SU-DHL-6 (cell line): ENCODE data around the gene SRSF7.

Experiments
- H2AFZ ChIP-seq: fragments of 200-600 bp; sonication (generic); 2 replicates; pipeline ENCODE4 v1.6.1; 2014; ENCODE audit warnings: low read depth, mild to moderate bottlenecking, moderate library complexity, mixed read lengths, antibody characterized with exemption, low read length; ENCODE audit not compliant: severe bottlenecking
- H3F3A ChIP-seq: fragments of 200-600 bp; shearing (Covaris generic); 2 replicates; pipeline ENCODE4 v1.6.0; 2016; ENCODE audit warnings: antibody characterized with exemption, mild to moderate bottlenecking; ENCODE audit not compliant: insufficient read depth
- H3K27ac ChIP-seq: fragments of 200-600 bp; sonication (generic); 2 replicates; pipeline ENCODE4 v1.5.1; 2016; ENCODE audit warnings: low read depth, mild to moderate bottlenecking, low read length, moderate library complexity, mixed read lengths
- H3K27me3 ChIP-seq: fragments of 200-600 bp; sonication (generic), shearing (Covaris generic); 2 replicates; pipeline ENCODE4 v1.6.0; 2014; ENCODE audit warnings: mild to moderate bottlenecking, low read length
- H3K36me3 ChIP-seq: fragments of 200-600 bp; sonication (generic); 2 replicates; pipeline ENCODE4 v1.6.1; 2014; ENCODE audit warnings: mild to moderate bottlenecking, low read length, mixed read lengths
- H3K4me2 ChIP-seq: fragments of 300-600, 200-600 bp; shearing (Covaris generic), sonication (generic); 2 replicates; pipeline ENCODE4 v1.6.0; 2014; ENCODE audit warnings: low read length, low read depth, mild to moderate bottlenecking; ENCODE audit not compliant: poor library complexity, severe bottlenecking
- H3K4me3 ChIP-seq: fragments of 200-600 bp; sonication (generic); 2 replicates; pipeline ENCODE4 v1.5.1; 2014; ENCODE audit warnings: antibody characterized with exemption, low read length, mild to moderate bottlenecking, mixed read lengths; ENCODE audit not compliant: insufficient read depth, poor library complexity, severe bottlenecking
- H3K79me2 ChIP-seq: fragments of 200-600 bp; sonication (generic); 2 replicates; pipeline ENCODE4 v1.6.1; 2014; ENCODE audit warnings: mild to moderate bottlenecking, low read length, moderate library complexity; ENCODE audit not compliant: insufficient read depth
- H3K9ac ChIP-seq: fragments of 200-600 bp; sonication (generic); 2 replicates; pipeline ENCODE4 v1.7.0; 2014; ENCODE audit warnings: mild to moderate bottlenecking, low read length
- H3K9me2 ChIP-seq: fragments of 200-600 bp; sonication (generic); replicated peaks from 2 replicates; pipeline ENCODE4 v1.6.1; 2014; ENCODE audit warnings: low read length; ENCODE audit not compliant: insufficient read depth
- H3K9me3 ChIP-seq: fragments of 200-600 bp; sonication (generic); 2 replicates; pipeline ENCODE4 v1.6.1; 2014; ENCODE audit warnings: low read length, mixed read lengths; ENCODE audit not compliant: insufficient read depth
- H4K20me1 ChIP-seq: fragments of 200-600 bp; sonication (generic); 2 replicates; pipeline ENCODE4 v1.6.1; 2014; ENCODE audit warnings: low read depth, mild to moderate bottlenecking, antibody characterized with exemption, low read length, moderate library complexity, mixed read lengths
- CTCF ChIP-seq: fragments of 200-600 bp; sonication (generic); IDR thresholded peaks from one replicate; pipeline ENCODE4 v1.5.1; 2017; ENCODE audit warnings: antibody characterized with exemption, mild to moderate bottlenecking, low read length, moderate library complexity; ENCODE audit not compliant: insufficient read depth, poor library complexity, severe bottlenecking
- EZH2phosphoT487 ChIP-seq: fragments of 200-600 bp; sonication (generic), shearing (Covaris generic); conservative IDR thresholded peaks from 2 replicates; pipeline ENCODE4 v1.6.1; 2018; ENCODE audit warnings: mild to moderate bottlenecking, antibody characterized with exemption, low read length, moderate library complexity, mixed read lengths

SRSF7 gene

GRCh38 chr2:38754506-38754905, 3.3 kb upstream of the SRSF7 start:
- Histone ChIP-seq H3K27ac (no peak overlapping the region), H3K9me2 (no peaks in the 10 kb centered on the region), H3K27me3 (no peaks in the 10 kb centered on the region), H3K4me2 (peak overlapping the region; percentile 63), H3K9ac (peak overlapping the region; percentile 15; the same call in 1 of the 2 replicates), H3K36me3 (peaks cover 7% of the 10 kb centered on the region), H2AFZ (no peak overlapping the region), H3F3A (peaks cover 13% of the 10 kb centered on the region), H3K79me2 (peaks cover 17% of the 10 kb centered on the region), H4K20me1 (peaks cover 7% of the 10 kb centered on the region), H3K4me3 (no peak overlapping the region), H3K9me3 (no peaks in the 10 kb centered on the region)
- TF ChIP-seq EZH2phosphoT487 = no peak
- TF ChIP-seq CTCF = no peak

GRCh38 chr2:38754049-38754448, 2.9 kb upstream of the SRSF7 start:
- H3K9ac ChIP-seq = peak overlapping the region; percentile 15
- peaks cover 12% of the 10 kb centered on the region for H3K36me3 ChIP-seq
- peak overlapping the region; percentile 63 for H3K4me2 ChIP-seq
- H3K4me3 ChIP-seq = no peak overlapping the region
- H3F3A ChIP-seq = peaks cover 16% of the 10 kb centered on the region
- peaks cover 11% of the 10 kb centered on the region for H4K20me1 ChIP-seq
- peak overlapping the region; percentile 79 for H2AFZ ChIP-seq
- peaks cover 22% of the 10 kb centered on the region for H3K79me2 ChIP-seq
- no peak overlapping the region for H3K27ac ChIP-seq
- no peaks in the 10 kb centered on the region for H3K27me3 ChIP-seq
- no peak for TF ChIP-seq CTCF
- H3K9me3 ChIP-seq = no peaks in the 10 kb centered on the region
- H3K9me2 ChIP-seq = no peaks in the 10 kb centered on the region

- peak overlapping the region; percentile 93 for H2AFZ ChIP-seq
- H4K20me1 ChIP-seq = peaks cover 33% of the 10 kb centered on the region
- TF ChIP-seq CTCF = no peak
- no peak for TF ChIP-seq EZH2phosphoT487
- peaks cover 38% of the 10 kb centered on the region for H3F3A ChIP-seq
- peak overlapping the region; percentile 83 for H3K4me2 ChIP-seq
- H3K9me3 ChIP-seq = no peaks in the 10 kb centered on the region
- no peaks in the 10 kb centered on the region for H3K9me2 ChIP-seq
- peak overlapping the region; percentile 97 for H3K9ac ChIP-seq
- peak overlapping the region; percentile 93 for H3K4me3 ChIP-seq
- peak overlapping the region; percentile 28 for H3K27ac ChIP-seq
- peaks cover 44% of the 10 kb centered on the region for H3K79me2 ChIP-seq
- H3K36me3 ChIP-seq = peaks cover 34% of the 10 kb centered on the region
- H3K27me3 ChIP-seq = no peaks in the 10 kb centered on the region
Measured at GRCh38 chr2:38751596-38752410, 642 bp upstream of the SRSF7 start.
